Measurements from ENCODE around the gene APMAP.

APMAP gene

DNA sequence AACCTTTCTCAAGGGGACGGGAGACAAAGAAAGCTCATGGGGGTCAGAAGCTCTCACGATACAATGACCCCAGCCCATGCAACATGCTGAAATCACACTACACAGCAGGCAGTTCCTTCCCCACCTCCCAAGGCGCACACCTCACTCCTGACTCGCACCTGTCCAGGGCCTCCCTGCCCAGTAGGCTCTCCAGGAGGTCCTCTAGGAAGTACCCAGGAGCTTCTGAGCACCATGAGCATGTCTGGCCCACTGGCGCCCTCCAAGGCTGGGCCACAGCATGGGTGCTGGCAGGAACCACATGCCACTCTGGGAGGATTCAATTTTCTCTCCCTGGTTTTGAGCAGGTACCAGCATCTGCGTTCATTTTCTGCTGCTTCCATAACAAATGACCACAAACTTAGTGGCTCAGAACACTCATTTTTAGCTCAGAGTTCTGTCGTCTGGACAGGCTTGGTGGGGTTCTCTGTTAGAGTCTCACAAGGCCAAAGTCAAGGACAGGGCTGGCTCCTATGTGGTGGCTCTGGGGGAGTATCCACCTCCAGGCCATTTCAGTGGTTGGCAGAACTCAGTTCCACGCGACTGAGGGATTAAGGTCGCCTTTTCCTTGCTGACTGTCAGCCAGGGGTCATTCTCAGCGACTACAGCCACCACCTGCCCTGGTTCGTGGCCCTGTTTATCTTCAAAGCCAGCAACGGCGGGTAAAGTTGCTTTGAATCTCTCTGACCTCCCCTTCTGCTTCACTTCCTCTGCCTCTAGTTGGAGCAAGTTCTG lies 32.7 kb upstream of the APMAP start:
- DNase-seq (ENCODE audit: low spot score): no peak

DNA sequence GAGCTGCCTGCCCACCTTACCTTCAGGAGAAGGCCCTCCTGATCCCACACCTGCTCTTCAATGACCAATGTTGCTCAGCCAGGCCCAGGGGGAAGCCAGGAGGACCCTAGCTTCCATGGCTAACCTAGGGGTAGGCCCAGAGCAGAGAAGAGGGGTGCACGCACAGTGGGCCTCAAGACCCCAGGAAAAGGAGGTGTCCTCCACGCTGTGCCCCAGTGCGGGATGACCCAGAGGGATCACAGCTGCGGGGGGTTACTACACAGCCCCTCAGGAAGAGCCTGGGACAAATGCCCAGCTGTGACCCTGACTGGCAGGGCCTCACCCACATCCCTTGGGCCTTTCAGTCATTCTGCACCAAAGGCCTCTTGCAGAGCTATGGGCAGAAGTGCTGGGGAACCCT lies 31.6 kb upstream of the APMAP start:
- DNase-seq (ENCODE audit: low spot score): no peak

DNA sequence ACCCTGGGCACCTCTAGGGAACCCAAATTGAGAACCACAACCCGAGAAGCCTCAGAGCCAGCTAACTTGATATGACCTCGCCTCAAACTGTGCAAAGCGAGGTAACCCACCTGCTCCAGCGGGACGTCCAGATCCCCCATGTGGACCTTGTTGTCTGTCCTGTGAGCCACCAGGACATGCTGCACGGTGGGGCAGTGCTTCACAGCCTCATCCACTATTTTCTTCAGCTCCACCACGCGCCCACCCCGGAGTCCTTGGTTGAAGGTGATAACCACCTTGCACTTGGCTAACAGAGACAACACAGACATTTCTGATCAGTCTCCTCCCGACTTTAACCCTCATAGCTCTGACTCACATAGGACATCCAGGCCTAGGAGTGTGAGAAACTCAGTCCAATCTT lies 30.8 kb upstream of the APMAP start:
- no peak for DNase-seq (ENCODE audit: low spot score)

DNA sequence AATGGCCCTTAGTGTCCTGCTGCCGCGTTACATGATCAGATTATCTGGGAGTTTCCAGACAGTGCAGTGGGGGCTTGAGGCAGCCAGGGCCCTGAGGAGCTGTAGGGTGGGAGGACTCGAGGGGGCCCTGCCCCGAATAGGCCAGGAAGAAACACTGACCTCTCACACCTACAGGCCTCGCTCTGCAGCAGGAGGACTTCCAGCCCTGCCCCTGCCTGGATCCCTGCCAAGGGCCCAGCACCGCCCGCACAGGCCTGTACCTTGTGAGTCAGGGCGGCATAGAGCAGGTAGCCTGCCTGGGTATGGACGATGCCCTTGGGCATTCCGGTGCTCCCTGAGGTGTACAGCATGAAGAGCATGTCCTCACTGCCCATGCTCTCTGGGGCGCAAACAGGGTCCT lies 30.1 kb upstream of the APMAP start:
- no peak for DNase-seq (ENCODE audit: low spot score)

DNA sequence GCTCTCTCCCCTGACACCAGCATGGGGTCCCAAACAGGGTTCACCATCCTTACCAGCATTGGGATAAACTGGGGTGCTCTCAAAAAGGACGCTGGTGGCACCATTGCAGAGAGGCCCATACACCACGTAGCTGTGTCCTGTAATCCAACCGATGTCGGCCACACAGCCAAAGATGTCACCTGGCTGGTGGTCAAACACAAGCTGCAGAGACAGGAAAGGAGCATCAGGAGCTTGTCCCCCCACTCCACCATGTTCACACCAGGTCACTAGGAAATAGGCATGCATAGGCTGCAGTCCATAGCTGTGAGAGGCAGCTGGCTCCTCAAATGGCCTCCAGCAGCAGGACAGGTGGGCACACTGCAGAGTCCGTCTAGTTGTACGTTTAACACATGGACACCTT lies 28.8 kb upstream of the APMAP start:
- no peak for DNase-seq (ENCODE audit: low spot score)

DNA sequence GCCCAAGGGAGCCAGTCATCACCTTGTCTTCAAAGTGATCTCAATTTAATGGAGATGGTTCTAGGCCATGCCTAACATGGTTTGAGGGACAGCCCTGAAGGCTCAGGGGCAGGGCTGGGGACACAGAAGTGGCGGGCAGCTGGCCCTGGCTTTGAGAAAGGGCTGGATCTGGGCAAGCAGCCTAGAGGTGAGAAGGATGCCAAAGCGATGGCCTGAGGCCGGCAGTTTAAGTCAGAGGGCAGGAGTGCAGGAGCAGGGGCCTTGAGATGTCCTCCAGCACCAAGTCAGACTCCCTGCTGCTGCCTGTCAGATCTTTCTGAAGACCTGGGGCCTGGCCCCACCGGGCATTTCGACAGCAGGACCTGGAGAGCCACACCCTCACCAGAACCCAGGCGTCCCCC lies 28.4 kb upstream of the APMAP start:
- DNase-seq (ENCODE audit: low spot score): no peak

DNA sequence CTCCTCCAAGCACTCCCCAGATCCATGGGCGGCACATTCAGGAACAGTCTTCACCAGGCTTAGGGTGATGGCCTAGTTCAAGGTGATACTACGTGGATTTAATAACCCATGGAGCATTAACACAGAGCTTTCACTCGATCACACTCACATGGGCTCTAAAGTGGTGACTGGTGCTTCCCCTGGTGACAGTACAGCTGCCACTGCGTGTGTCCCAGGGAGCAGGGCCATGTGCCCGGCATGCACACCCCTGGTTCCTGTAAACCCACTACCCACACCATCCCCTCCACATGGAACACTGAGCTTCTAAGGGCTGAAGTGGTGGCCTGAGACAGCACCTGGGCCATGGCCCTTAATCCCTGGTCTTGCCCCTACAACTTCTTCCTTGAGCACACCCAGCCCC lies 27.8 kb upstream of the APMAP start:
- DNase-seq (ENCODE audit: low spot score): no peak

DNA sequence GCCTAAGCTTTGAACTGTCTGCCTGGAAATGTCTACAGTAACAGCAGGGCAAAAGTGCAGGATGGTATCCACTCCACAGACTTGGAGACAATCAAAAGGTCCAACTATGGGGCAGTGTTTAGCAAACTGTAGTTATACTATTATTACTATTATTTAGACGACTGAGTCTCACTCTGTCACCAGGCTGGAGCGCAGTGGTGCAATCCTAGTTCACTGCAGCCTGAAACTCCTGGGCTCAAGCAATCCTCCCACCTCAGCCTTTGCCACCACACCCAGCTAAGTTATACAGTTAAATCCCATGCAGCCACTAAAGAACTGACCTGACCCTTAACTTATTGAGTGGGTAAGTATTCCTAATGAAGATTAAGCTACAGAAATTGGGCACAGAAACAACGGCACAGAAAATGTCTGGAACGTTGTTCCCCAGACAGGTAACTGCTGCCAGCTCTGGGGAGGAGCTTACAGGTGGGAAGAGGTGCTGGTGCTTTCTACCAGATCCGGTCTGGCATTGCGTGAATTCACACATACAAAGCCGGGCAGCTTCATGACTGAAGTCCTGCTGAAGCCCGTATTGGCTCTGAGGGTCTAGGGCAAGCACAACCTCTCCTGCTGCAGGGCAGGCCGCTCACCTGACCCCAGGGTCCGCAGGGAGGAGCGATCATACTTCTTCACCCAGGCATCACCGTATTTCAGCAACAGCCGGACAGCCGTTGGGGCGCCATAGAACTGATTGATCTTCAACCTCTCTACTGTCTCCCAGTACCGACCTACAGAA lies 27.0 kb upstream of the APMAP start:
- no peak for DNase-seq (ENCODE audit: low spot score)

DNA sequence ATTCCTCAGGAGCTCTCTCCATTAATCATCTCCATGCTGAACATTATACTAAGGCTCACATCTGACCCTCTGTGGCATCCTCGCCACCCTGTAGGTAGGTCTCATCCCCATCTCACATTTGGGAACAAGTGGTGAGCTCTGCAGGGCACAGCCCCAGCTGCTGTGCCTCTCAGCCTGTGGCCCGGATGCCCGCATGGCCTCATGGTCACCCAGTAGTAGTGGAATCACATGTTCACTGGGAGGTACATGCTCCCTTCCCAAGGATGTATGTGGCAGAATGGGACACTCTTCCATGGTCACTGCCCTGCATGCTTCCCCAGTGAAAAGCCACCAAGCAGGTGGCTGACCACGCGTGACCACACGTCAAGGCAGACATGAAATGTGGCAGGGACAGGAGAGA lies 26.3 kb upstream of the APMAP start:
- DNase-seq (ENCODE audit: low spot score): no peak

DNA sequence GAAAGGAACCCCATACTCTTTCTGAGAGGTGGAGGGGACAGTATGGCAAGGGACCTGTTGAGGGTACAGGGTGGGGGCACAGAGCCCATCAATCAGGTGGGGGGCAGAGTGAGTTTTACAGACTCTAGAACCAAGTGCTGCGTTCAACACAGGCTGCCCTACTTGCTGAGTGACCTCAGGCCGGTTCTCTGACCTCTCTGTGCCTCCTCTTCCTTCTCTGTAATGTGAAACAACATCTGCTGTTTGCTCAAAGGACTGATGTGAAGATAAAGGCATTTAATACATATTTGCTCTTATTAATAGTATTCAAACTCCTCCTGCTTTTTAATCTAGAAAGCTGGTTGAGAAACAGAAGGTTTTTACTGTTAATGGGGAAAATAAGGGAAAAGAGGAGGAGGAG lies 25.9 kb upstream of the APMAP start:
- no peak for DNase-seq (ENCODE audit: low spot score)

DNA sequence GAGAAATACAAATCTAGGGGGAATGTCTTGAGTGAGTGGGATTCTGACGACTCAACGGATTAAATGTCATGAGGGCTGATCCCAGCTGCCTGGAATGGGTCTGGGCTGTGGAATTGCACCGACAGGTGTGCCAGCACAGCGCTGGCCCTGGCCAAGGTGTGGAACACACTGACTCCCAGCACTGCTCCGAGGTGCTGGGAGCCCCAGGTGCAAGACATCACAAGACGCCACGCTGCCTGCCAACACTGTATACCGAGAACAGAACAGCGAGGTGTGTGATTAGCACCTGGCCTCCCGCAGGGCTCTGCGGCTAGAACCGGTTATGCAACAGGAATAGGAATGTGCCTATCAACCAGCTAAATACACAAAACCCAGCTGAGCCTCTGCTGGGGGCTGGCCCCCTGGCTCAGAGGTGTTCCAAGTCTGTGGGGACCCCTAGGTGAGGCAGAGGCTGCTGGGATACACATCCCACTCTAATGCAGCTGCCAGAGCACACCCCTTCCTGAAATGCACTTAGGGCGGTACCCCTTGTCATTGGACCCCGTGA lies 24.8 kb upstream of the APMAP start:
- no peak for DNase-seq (ENCODE audit: low spot score)

DNA sequence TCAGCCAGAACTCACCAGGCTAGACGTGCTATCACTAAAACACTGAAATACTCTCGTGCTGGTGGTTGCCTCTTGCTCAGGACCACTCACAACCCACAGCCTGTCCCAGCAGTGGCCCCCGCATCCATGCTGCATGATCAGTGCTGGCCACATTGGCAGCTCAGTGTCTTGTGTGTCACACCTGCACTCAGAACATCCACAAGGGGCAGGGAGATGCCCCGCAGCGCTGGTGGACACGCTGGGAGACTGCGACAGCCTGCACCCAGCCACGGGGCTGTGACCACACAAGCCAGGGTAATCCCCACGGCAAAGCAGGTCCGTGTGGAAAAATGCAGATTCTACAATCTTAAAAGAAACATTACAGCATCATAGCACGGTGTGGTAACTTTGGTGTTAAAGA lies 23.9 kb upstream of the APMAP start:
- no peak for DNase-seq (ENCODE audit: low spot score)

DNA sequence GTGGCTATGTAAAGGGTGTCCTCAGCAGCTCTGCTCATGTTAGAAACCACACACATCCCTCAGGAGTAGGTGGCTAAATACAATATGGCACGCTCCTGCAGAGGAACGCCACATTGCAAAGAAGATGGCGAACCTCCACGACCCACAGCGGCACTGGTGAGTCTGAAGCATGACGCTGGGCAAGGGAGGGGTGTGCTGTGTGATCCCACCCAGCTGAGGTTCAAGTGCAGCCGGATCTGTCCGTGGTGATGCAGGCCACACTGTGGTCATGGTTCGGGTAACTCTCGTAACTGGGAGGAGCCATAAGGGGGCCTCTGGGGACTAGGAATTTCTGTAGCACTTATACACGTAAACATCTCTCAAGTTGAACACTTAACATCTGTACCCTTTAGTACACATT lies 23.4 kb upstream of the APMAP start:
- no peak for DNase-seq (ENCODE audit: low spot score)

DNA sequence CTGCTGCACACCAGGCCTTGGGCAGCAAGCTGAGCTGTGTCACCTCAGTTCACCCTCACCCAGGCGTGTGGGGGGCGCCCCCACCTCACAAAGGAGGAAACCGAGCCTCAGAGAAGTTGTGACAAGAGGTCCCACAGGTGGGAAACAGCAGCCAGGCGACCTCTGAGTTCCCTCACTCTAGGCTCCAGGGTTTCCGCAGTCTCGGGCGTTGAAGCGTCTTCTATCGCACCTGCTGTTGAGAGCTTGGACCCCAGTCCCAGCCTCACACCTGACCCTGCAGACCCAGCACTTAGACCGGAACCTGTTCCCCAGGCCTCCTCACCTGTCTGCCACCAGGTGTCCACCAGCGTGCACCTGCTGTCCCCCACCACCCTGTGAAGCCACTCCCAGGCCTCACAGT lies 22.3 kb upstream of the APMAP start:
- no peak for DNase-seq (ENCODE audit: low spot score)

DNA sequence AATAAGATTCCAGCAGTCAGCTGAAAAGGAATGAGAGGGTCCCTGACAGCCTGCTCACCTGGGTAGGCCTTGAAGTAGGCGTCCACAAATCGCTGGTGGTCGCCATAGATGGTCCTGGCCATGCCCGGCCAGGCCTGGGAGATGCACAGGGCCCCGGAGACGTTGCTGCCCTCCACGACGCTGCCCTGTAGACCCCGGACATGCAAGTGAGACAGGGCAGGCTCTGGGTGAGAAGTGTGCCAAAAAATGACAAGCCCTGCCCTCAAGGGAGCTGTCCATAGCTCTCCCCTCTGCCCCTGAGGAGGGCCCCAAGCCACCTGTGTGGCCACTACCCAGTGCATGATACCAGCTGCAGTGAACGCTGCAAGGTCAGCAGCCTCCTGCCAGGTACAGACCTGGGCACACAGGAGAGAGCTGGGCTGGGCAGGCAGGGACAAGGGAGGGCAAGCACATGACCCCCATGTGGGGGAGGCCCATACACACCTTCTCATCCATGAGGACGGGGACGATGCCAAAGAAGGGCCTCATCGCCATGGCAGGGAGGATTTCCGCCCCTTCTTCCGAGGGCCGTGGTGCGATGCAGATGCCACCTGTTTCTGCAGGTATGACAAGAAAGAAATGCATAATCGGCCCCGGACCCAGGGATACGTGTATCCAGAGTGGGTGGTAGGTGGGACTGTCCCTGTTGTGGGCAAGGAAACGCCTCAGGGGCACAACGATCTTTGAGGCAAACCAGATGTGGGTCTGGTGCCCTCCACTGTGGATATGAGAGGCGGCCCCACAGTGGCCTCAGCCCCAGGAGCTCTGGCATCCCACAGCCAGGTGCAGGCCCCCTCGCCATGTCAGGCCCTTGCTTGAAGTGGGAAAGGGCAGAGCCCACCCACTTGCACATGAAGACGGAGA lies 21.2 kb upstream of the APMAP start:
- DNase-seq (ENCODE audit: low spot score): no peak

DNA sequence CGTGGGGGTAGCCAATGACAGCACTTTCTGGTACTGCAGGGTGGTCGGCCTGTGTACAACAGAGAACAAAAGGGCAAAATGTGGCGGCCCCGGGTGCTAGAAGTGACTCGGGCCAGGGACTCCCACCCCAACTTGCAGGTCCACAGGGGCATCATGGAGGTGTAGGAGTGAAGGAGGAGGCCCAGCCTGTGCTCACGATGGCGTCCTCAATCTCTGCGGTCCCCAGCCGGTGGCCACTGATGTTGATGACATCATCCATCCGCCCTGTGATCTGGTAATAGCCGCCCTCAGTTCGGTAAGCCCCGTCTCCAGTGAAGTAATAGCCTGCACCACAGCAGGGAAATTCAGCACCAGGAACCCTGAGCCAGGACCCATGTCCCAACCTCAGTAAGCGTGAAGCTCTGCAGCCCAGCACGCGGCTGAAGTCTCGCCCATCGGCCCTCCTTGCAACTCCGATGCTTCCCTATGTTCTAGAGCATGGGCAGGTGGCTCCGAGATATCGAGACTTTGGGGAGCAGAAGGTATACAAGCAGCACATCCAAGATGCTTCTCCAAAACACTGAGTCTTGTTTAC lies 20.2 kb upstream of the APMAP start:
- DNase-seq (ENCODE audit: low spot score): no peak

DNA sequence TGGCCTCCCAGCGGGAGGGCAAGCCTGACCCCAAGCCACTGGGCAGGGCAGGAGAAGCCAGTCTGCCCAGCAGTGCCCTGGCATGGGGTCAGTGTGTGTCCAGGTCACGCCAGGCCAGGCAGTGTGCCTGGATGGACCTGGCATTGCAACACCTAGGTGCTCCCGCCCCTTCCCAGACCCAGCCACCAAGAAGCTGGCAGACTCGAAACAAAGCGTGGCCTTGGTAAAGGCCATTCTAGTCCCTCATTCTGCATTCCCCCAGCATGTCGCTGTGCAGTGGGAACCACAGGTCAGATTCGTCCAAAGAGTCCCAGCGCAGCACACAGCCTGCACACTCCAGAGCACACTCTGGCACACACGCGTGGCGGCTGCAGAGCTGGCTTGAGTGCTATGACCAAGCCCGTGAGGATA lies 19.3 kb upstream of the APMAP start:
- DNase-seq (ENCODE audit: low spot score): no peak

DNA sequence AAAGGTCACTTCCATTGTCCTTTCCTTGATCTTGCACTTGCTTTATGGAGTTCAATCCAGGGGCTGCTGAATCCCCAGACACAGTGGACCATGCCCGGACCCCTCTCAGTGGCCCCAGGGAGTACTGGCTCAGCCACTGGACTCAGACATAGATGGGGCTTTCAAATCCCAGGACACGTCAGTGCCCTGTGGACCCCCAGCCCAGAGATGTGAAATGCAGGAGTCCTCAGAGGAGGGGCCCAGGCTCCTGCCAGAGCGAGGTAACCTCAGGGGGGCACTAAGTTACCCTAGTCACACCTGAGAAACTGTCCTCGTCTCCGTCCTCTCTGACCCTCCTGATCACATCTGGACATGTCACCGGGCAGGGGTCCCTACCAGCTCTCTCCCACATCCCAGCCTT lies 18.7 kb upstream of the APMAP start:
- no peak for DNase-seq (ENCODE audit: low spot score)

DNA sequence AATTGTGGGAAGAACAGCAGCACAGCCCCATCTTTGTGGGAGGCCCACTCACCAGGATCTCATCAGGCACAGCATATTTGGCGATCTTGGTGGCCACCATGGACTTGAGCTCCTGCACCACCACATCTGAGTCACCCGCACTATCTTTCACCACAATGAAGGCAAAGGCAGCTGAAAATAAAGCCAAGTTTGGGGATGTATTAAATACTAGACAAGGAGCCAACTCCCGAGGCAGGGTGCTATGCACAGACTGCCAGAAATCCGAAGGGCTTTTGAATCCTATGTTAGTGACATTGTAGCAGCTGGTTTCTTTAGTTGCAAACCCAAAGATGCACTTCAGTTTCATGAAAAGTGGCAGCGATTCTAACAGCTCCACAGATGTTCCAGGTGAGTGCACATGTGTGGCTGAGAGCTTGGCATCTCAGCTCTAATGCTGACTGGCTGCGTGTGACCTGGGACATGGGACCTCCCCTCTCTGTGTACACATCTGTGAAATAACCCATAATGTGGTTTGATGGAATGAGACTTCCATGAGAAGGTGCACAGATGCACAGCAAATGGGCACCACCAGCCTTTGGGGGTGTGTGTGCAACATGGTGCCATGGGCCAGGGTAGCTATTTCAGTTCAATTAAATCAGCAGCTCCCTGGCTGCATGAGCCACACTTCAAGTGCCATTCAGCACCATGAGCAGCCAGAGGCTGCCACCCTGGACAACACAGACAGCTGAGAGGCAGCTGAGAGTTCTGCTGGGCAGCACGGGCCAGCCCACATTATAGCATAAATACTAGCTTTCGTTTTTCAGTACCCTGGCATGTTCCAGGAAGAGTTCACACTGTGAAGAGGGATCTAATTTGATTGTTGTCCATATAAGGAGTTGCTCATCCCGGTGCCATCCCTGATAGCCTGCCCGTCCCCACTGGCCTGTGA lies 16.9 kb upstream of the APMAP start:
- DNase-seq (ENCODE audit: low spot score): no peak

DNA sequence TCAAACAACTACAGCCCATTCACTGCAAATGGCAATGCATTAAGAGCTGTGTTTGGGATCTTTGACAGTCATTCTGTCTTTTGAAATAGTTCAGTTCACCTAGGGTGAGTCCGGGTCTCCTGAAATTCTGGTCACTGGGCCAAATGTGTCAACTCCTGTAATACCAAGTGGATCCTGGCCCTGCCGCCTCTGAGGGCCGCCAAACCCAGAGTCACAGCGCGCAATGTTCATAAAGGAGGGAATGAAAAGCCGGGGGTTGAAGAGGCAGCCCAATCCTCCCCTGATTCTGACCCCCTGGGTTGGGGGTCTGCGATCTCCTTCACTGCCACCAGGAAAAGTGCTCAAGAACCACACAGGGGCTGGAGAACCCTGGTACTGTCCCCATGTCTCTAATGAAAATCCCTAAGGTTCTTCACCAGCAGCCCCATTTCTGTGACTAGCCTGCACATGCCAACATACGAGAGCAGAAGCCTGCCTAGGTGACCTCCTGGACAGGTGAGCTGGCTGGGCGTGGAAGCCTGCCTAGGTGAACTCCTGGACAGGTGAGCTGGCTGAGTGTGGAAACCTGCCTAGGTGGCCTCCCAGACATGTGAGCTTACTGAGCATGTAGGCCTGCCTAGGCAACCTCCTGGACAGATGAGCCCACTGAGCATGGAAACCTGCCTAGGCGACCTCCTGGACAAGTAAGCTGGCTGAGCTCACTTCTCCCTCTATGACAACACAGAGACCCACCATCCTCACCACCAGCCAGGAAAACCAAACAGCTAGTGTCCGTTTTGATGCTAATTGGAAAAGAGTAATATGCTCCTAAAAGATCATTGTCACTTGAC lies 16.1 kb upstream of the APMAP start:
- no peak for DNase-seq (ENCODE audit: low spot score)
